Vagina (tissue), 2 donors: ENCODE data around the gene OR4F15. TPM values are rescaled to one million over a fixed set of nuclear protein-coding genes. Genes with fewer than 3 reads are reported as not detected.

Experiments
- DNase-seq, 2 donors: peaks; one replicate each; pipeline ENCODE4 v3.0.0-alpha.2; 2017; ENCODE audit errors: extremely low spot score in 2 of 2
- H3K27ac ChIP-seq: fragments of 200-600 bp; sonication (generic); one replicate; pipeline ENCODE4 v1.5.1; 2019
- H3K27me3 ChIP-seq: fragments of 200-600 bp; sonication (generic); one replicate; pipeline ENCODE4 v1.5.1; 2019
- H3K36me3 ChIP-seq, 2 donors: fragments of 200-600 bp; sonication (generic); one replicate each; pipeline ENCODE4 v1.5.1; 2017 to 2019
- H3K4me1 ChIP-seq: fragments of 200-600 bp; sonication (generic); one replicate; pipeline ENCODE4 v1.5.1; 2019
- H3K4me3 ChIP-seq, 2 donors: fragments of 200-600 bp; sonication (generic); 1 replicate in 1 of 2; 2 replicates in 1 of 2; pipeline ENCODE4 v1.5.1; 2016 to 2019
- H3K9me3 ChIP-seq: fragments of 200-600 bp; sonication (generic); one replicate; pipeline ENCODE4 v1.5.1; 2019
- CTCF ChIP-seq, 3 experiments: fragments of 450-650 bp in 2 of 3; fragments of 200-600 bp in 1 of 3; sonication (generic) in 1 of 3; IDR thresholded peaks; one replicate each; pipeline ENCODE4 v1.5.1; 2017 to 2019; ENCODE audit warnings: antibody characterized with exemption in 3 of 3, mild to moderate bottlenecking in 2 of 3, moderate library complexity in 2 of 3
- POLR2A ChIP-seq, 2 donors: fragments of 450-650 bp; IDR thresholded peaks; one replicate each; pipeline ENCODE4 v1.6.1; 2017; ENCODE audit warnings: antibody characterized with exemption in 2 of 2, mild to moderate bottlenecking in 2 of 2, moderate library complexity in 2 of 2
- POLR2AphosphoS5 ChIP-seq, 2 donors: sonication (generic); formaldehyde crosslinking; IDR thresholded peaks; one replicate each; pipeline ENCODE4 v1.9.0; 2017; ENCODE audit warnings: antibody characterized with exemption in 2 of 2, mild to moderate bottlenecking in 2 of 2, low read depth in 1 of 2; ENCODE audit not compliant: insufficient read depth in 1 of 2
- intact Hi-C: fragments of 100-400 bp; cut with DNase I; formaldehyde crosslinking; loops from one replicate; pipeline ENCODE4 v1.15.1; 2023
- small RNA-seq: library from RNA; depleted of rRNA; stranded (forward); fragments of <200 nt; gene quantifications from one replicate; pipeline ENCODE3, GENCODE V24; 2016
- total RNA-seq: library from RNA; depleted of rRNA; stranded (reverse); fragments of >200 nt; gene quantifications from one replicate; pipeline ENCODE4 v1.2.3, GENCODE V29; 2016

Gene OR4F15
- total RNA-seq, 1 donor from 2014 or later = not detected

- Histone ChIP-seq H3K36me3 (no peaks in the 10 kb centered on the region), H3K4me3 (no peak overlapping the region), H3K4me1 (no peaks in the 10 kb centered on the region), H3K27me3 (no peaks in the 10 kb centered on the region), H3K9me3 (no peaks in the 10 kb centered on the region), H3K27ac (no peak overlapping the region)
- intact Hi-C loops = no loop called here
- no peak for DNase-seq
- no peak for TF ChIP-seq POLR2A (IDR thresholded peaks at IDR 0.05)
- no peak for TF ChIP-seq POLR2AphosphoS5 (IDR thresholded peaks at IDR 0.05; ENCODE audit: insufficient read depth in 1 of 2, low read depth in 1 of 2)
- TF ChIP-seq CTCF (IDR thresholded peaks at IDR 0.05) = no peak
Observed at GRCh38 chr15:101827257-101827656, 15.3 kb downstream of the OR4F15 start.

- H3K27ac ChIP-seq = no peak overlapping the region
- TF ChIP-seq POLR2A (IDR thresholded peaks at IDR 0.05) = no peak
- no peak for TF ChIP-seq POLR2AphosphoS5 (IDR thresholded peaks at IDR 0.05; ENCODE audit: insufficient read depth in 1 of 2, low read depth in 1 of 2)
- no peak for TF ChIP-seq CTCF (IDR thresholded peaks at IDR 0.05)
- H3K4me3 ChIP-seq = no peak overlapping the region
- H3K4me1 ChIP-seq = no peaks in the 10 kb centered on the region
- H3K36me3 ChIP-seq = no peaks in the 10 kb centered on the region
- H3K9me3 ChIP-seq = no peaks in the 10 kb centered on the region
- intact Hi-C loops = no loop called here
- no peaks in the 10 kb centered on the region for H3K27me3 ChIP-seq
- no peak for DNase-seq
Observed at GRCh38 chr15:101828774-101829173, 16.8 kb downstream of the OR4F15 start.

- Histone ChIP-seq H3K27ac (no peak overlapping the region), H3K36me3 (no peaks in the 10 kb centered on the region), H3K4me3 (no peak overlapping the region), H3K27me3 (no peaks in the 10 kb centered on the region), H3K4me1 (no peaks in the 10 kb centered on the region), H3K9me3 (no peaks in the 10 kb centered on the region)
- intact Hi-C loops = no loop called here
- TF ChIP-seq POLR2AphosphoS5 (IDR thresholded peaks at IDR 0.05; ENCODE audit: insufficient read depth in 1 of 2, low read depth in 1 of 2) (no peak), POLR2A (IDR thresholded peaks at IDR 0.05) (no peak), CTCF (IDR thresholded peaks at IDR 0.05) (no peak)
- DNase-seq = no peak
Observed at GRCh38 chr15:101841656-101842055, 29.7 kb downstream of the OR4F15 start.

- H3K9me3 ChIP-seq = no peaks in the 10 kb centered on the region
- no peaks in the 10 kb centered on the region for H3K36me3 ChIP-seq
- no peak overlapping the region for H3K4me3 ChIP-seq
- no peaks in the 10 kb centered on the region for H3K27me3 ChIP-seq
- H3K27ac ChIP-seq = no peak overlapping the region
- intact Hi-C loops = no loop called here
- no peaks in the 10 kb centered on the region for H3K4me1 ChIP-seq
- TF ChIP-seq POLR2AphosphoS5 (IDR thresholded peaks at IDR 0.05; ENCODE audit: insufficient read depth in 1 of 2, low read depth in 1 of 2) (no peak), POLR2A (IDR thresholded peaks at IDR 0.05) (no peak), CTCF (IDR thresholded peaks at IDR 0.05) (no peak)
- DNase-seq = no peak
Observed at GRCh38 chr15:101844916-101845315, 32.9 kb downstream of the OR4F15 start.

GRCh38 chr15:101852356-101852755, 40.4 kb downstream of the OR4F15 start:
- no peaks in the 10 kb centered on the region for H3K9me3 ChIP-seq
- intact Hi-C loops = no loop called here
- H3K4me3 ChIP-seq = no peak overlapping the region
- no peaks in the 10 kb centered on the region for H3K36me3 ChIP-seq
- H3K4me1 ChIP-seq = no peaks in the 10 kb centered on the region
- TF ChIP-seq POLR2A (IDR thresholded peaks at IDR 0.05) (no peak), POLR2AphosphoS5 (IDR thresholded peaks at IDR 0.05; ENCODE audit: insufficient read depth in 1 of 2, low read depth in 1 of 2) (no peak), CTCF (IDR thresholded peaks at IDR 0.05) (no peak)
- no peaks in the 10 kb centered on the region for H3K27me3 ChIP-seq
- no peak for DNase-seq
- no peak overlapping the region for H3K27ac ChIP-seq

Small RNAs within 50 kb of the gene (small RNA-seq; reads per million reads assigned to genes)
- gene RN7SL209P = not detected

Other genes starting within 250 kb of the OR4F15 start
- 39.0 TPM for gene TM2D3, start 159.8 kb upstream of the OR4F15 start, total RNA-seq
- 6.9 TPM for gene TARS3, start 87.7 kb upstream of the OR4F15 start, total RNA-seq
- gene OR4F6, start 8.7 kb upstream of the OR4F15 start, total RNA-seq = not detected